C4-2B (cell line): ENCODE data around the gene CACNA1S.

Experiments
- H3K27ac ChIP-seq: fragments of 450-650 bp; 2 replicates; pipeline ENCODE4 v1.5.1; 2017
- CTCF ChIP-seq: fragments of 450-650 bp; conservative IDR thresholded peaks from 2 replicates; pipeline ENCODE4 v1.5.1; 2017; ENCODE audit warnings: mild to moderate bottlenecking
- ZFX ChIP-seq: fragments of 450-650 bp; IDR thresholded peaks from 2 replicates; pipeline ENCODE4 v1.6.1; 2017

The CACNA1S gene

GRCh38 chr1:201042779-201043461 is 69.3 kb downstream of the CACNA1S start:
- H3K27ac ChIP-seq = no peak overlapping the region
- TF ChIP-seq CTCF = peak; percentile 94
- no peak for TF ChIP-seq ZFX

GRCh38 chr1:201041011-201041410 is 71.2 kb downstream of the CACNA1S start:
- TF ChIP-seq CTCF = no peak
- TF ChIP-seq ZFX = no peak
- no peak overlapping the region for H3K27ac ChIP-seq

- H3K27ac ChIP-seq = no peak overlapping the region
- TF ChIP-seq CTCF (no peak), ZFX (no peak)
These were observed 72.3 kb downstream of the CACNA1S start for GRCh38 chr1:201039876-201040275.

- TF ChIP-seq CTCF (no peak), ZFX (no peak)
These were observed 72.8 kb downstream of the CACNA1S start for GRCh38 chr1:201039418-201039817.

GRCh38 chr1:201038186-201038876 is 73.9 kb downstream of the CACNA1S start:
- H3K27ac ChIP-seq = no peak overlapping the region
- TF ChIP-seq ZFX (no peak), CTCF (no peak)

More at GRCh38 chr1:201039418-201039817, 72.8 kb downstream of the CACNA1S start:
- no peak overlapping the region for H3K27ac ChIP-seq

GRCh38 chr1:201036188-201036842 is 75.9 kb downstream of the CACNA1S start:
- no peak for TF ChIP-seq CTCF
- TF ChIP-seq ZFX = no peak
- no peak overlapping the region for H3K27ac ChIP-seq

GRCh38 chr1:201034671-201035070 is 77.6 kb downstream of the CACNA1S start:
- H3K27ac ChIP-seq = no peak overlapping the region
- TF ChIP-seq ZFX (no peak), CTCF (no peak)
